Superior temporal gyrus (tissue), 1 donor: Measurements from ENCODE around the gene OTOG.

Experiments
- DNase-seq: peaks from one replicate; pipeline ENCODE4 v3.0.0-alpha.2; 2016; ENCODE audit errors: extremely low spot score

Gene OTOG

GRCh38 chr11:17519061-17519885 lies 27.8 kb upstream of the OTOG start:
- peak; percentile 75 for DNase-seq

- no peak for DNase-seq
Measured at GRCh38 chr11:17521106-17521900, 25.8 kb upstream of the OTOG start.

GRCh38 chr11:17522655-17523054 lies 24.4 kb upstream of the OTOG start:
- no peak for DNase-seq

- no peak for DNase-seq
Measured at GRCh38 chr11:17524221-17524620, 22.8 kb upstream of the OTOG start.

GRCh38 chr11:17525570-17525969 lies 21.5 kb upstream of the OTOG start:
- no peak for DNase-seq

GRCh38 chr11:17526326-17526725 lies 20.7 kb upstream of the OTOG start:
- DNase-seq: no peak

- DNase-seq: no peak
Measured at GRCh38 chr11:17526931-17527627, 20.0 kb upstream of the OTOG start.

- no peak for DNase-seq
Measured at GRCh38 chr11:17527628-17527995, 19.4 kb upstream of the OTOG start.

- peak; percentile 84 for DNase-seq
Measured at GRCh38 chr11:17528181-17528691, 18.8 kb upstream of the OTOG start.

- DNase-seq: no peak
Measured at GRCh38 chr11:17528906-17529843, 17.9 kb upstream of the OTOG start.

- peak; percentile 50 for DNase-seq
Measured at GRCh38 chr11:17529844-17530185, 17.2 kb upstream of the OTOG start.

- no peak for DNase-seq
Measured at GRCh38 chr11:17531071-17531600, 15.9 kb upstream of the OTOG start.

- DNase-seq: peak; percentile 72
Measured at GRCh38 chr11:17531636-17532113, 15.4 kb upstream of the OTOG start.

GRCh38 chr11:17532784-17533183 lies 14.3 kb upstream of the OTOG start:
- DNase-seq: no peak

GRCh38 chr11:17533341-17533740 lies 13.7 kb upstream of the OTOG start:
- no peak for DNase-seq

GRCh38 chr11:17533778-17534415 lies 13.2 kb upstream of the OTOG start:
- DNase-seq: no peak

GRCh38 chr11:17535488-17535887 lies 11.6 kb upstream of the OTOG start:
- no peak for DNase-seq

- no peak for DNase-seq
Measured at GRCh38 chr11:17537261-17537660, 9.8 kb upstream of the OTOG start.

- DNase-seq: no peak
Measured at GRCh38 chr11:17538054-17538453, 9.0 kb upstream of the OTOG start.

GRCh38 chr11:17538731-17539130 lies 8.3 kb upstream of the OTOG start:
- no peak for DNase-seq
